Stimulated activated CD8-positive, alpha-beta memory T cell treated with anti-CD3 and anti-CD28 coated beads, Interleukin-4, amount 100 ng/mL, for 4 hours (primary cell): ENCODE measurements around the gene BAG3.
"Not testable (repeated sequence)": the region's sequence is repeated elsewhere in the genome, so short reads cannot be mapped to it uniquely, and the experiment has no call there.

Experiments used
- DNase-seq, 2 donors: peaks; one replicate each; pipeline ENCODE4 v3.0.0-alpha.2; 2020; ENCODE audit warnings: low read depth in 2 of 2, low spot score in 1 of 2

Gene BAG3

DNA sequence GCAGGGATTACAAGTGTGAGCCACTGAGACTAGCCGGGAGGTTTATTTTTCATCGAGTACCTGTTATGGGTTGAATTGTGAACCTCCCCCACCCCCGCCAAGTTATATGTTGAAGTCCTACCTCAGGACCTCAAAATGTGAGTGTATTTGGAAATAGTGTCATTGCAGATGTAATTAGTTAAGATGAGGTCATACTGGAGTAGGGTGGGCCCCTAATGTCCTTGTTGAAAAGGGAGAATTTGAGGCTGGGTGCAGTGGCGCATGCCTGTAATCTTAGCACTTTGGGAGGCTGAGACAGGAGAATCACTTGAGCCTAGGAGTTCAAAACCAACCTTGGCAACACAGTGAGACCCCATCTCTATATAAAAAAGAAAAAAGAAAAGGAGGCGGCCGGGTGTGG is 10.8 kb upstream of the BAG3 start:
- no peak for DNase-seq

DNA sequence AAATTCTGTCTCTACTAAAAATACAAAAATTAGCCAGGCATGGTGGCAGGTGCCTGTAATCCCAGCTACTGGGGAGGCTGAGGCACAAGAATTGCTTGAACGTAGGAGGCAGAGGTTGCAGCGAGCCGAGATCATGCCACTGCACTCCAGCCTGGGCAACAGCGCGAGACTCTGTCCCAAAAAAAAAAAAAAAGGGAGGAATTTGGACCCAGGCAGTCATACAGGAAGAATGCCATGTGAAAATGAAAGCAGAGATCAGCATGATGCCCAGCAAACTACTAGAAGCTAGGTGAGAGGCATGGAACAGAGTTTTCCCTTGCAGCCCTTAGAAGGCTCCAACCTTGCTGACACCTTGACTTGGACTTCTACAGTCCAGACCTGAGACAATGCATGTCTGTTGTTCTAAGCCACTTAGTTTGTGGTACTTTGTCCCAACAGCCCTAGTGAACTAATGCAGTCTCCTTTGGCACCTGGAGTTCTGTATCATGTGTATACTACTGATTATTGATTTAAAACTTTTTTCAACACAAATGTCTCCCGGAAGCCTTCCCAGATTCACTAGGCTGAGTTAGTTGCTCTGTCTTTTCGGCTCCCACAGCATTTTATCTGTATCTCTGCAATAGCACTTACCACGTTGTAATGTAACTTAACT is 10.2 kb upstream of the BAG3 start:
- DNase-seq: no peak

DNA sequence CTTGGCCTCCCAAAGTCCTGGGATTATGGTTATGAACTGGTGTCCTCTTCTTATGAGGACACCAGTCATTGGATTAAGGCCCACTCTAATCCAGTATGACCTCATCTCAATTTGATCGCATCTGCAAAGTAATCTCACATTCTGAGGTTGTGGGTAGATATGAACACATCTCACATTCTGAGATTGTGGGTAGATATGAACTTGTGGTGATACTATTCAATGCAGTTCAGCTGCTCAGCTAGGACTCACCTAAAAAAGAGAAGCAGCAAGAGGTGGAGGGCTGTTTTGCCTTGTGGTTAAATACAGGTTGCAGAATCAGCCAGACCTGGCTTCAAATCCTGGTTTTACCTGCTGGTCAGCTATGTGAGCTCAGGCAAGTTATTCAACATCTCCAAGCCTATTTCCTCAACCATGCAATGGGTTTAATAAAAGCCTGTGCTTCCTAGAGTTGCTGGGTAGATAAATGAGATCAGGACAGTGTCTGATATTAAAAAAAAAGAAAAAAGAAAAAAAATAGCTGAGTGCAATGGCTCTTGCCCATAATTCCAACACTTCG is 8.5 kb upstream of the BAG3 start:
- no peak for DNase-seq

DNA sequence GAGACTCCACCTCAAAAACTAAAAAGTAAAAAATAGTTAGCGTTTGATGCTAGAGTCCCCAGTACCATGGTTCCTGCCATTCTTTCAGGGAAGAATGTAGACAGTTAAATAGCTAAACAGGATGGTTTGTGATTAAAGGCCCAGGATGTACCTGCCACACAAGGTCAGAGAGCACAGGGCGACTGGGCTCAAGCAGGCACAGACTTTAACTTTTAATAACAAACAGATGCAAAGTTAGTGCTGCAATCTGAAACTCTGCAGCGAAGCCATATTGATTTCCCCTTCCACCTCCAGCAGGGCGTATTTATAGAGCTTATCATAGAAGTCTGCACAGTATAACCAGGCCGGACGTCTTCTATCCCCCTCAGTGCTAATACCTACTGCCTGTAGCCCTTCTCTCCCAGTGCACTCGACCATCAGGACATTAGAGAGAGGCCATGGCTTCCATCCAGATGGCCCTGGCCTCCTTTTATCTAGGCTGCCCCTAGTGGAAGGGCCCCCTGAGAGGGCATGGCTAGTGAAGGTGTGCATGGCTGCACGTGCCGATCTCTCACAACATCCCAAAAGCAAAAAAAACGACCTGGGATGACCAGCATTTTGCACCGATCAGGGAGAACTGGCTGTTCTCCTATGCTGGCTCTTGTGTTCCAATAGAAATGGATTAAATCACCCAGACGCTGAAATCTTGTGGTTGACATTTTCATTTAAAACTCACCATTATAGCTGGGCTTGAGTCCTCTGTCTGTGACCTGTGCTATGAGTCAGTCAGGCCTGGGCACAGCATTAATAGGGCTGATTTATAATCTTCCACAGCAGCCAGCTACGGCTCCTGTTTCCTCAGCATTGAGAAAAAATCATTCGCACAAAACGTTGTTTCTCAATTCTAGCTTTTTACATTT is 7.6 kb upstream of the BAG3 start:
- DNase-seq: no peak

DNA sequence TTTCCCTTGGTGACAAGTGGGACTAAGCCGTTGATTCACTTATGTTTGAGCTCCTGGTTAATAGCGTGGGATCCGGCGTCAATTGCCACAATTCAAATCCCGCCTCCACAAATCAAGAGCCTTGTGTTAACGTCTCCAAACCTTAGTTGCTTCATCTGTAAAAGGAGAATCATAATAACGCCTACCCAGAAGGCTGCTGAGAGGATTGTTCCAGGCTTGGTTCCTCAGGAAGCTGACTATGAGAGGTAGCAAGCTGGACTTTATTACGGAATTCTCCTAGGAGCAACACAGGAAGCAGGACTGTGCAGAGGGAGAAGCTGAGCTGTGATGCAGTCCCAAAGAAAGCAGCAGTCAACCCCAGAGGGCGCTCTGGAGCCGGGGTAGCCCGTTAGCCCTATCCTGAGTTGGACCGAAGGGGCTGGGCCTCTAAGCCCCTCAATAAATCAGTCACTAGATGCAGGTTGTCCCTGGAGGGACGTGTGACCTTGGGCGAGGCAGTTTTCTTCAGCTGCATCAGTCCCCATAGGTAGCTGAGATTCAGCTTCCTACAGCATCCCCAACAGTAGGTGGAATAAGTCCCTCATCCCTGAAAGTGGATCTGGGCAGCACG is 6.9 kb upstream of the BAG3 start:
- no peak for DNase-seq

DNA sequence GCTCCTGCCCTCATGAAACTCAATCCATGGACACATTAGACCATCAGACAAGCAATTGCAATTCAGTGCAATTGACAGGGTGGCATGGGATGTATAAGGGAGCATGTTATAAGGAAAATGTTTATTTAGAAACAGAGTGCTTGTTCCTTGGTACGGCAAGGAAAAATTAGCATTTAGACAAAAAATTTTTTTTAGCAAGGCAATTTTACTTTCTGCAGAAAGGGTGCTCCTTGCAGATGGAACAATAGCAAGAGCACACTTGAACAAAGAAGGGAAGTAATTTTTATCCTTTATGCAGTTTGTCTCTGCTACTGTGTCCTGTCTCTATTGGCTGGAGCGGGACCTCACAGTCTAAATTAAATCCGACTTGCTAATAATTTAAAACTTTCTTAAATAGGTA is 6.2 kb upstream of the BAG3 start:
- no peak for DNase-seq

DNA sequence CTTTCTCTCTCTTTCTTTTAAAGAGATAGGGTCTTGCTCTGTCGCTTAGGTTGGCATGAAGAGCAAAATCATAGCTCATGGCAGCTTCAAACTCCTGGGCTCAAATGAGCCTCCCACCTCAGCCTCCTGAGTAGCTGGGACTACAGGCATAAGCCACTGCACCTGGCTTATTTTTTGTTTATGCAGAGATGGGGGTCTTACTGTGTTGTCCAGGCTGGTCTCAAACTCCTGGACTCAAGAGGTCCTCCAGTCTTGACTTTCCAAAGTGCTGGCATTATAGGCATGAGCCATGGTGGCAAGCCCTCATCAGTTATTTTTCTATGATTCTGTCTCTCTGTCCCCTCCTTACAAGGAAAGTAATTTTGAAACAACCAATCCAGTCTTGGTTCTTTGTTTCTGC is 1.1 kb upstream of the BAG3 start:
- DNase-seq: no peak

DNA sequence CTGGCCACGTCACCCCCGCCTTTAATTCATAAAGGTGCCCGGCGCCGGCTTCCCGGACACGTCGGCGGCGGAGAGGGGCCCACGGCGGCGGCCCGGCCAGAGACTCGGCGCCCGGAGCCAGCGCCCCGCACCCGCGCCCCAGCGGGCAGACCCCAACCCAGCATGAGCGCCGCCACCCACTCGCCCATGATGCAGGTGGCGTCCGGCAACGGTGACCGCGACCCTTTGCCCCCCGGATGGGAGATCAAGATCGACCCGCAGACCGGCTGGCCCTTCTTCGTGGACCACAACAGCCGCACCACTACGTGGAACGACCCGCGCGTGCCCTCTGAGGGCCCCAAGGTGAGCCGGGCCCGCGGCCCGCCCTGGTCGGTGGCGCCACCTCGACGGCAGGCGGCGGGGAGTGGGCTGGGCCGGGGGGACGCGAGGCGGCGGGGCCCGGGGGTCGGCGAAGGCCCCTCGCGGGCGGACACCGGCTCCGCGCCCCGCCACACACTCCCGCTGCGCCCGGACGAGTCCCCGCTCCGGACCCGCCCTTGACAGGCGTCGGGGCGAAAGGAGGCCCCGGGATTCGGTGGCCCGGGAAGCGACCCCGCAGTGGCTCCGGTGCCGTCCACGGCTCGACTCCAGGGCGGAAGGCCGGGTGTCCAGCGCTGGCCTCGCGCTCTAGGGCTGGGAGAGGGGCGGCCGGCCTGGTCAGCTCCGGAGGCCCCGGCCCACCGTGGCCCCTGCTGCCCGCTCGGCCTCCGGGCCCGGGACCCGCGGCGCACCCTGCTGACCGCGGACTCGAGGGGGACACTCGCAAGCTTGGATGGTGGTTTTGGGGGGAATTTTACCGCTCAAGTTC is 557 bp downstream of the BAG3 start:
- DNase-seq: no peak

DNA sequence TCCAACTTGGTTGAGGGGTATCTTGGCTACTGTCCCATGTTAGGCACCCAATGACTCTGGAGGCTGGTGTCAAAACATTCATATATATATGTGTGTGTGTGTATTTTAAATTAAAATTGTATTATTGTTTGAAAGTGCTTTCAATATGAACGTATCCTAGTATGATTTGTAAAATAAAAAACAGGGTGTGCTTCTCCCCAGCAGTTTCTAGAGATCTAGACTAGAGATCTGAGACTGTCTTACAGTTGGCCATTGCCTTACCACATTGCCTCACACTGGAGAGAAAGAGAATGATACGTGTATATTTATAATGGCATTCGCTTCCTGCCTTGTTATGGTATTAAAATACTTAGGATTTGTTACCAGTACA is 1.2 kb downstream of the BAG3 start:
- DNase-seq: no peak

DNA sequence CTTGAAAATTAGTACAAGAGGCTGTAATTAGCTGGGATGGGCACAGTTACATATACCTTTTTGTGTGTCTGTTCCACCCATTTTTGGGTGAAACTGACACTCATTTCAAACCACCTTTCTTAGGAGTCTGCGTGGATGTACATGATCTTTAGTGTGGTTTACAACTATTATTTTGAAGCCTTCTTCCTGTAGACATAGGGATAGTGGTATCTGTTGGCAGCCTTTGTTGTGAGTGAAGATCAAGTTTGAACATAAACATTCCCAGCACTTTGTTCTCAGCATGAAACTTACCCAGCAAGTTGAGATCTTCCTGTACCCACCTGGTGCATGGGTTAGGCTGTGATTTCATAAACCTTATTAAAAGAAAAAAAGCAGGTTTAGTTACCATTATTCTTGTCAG is 2.0 kb downstream of the BAG3 start:
- DNase-seq: no peak

DNA sequence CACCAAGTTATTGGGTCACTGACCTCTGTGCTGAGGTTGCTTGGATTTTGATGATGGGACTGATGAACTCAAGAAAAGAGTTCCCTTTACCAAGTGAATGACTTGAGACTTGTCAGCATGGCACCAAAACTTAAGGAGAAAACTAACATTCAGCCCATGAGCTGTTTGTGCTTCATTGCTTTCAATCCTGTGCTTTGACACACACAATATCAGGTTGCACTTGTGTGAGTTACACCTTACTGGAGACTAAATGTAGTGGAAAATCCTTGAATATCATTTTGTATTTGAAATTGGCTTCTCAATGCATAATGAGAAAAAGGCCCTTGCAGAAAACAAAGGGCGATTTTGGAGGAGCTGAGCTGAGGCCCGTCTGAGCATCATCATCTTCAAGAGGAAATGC is 2.7 kb downstream of the BAG3 start:
- DNase-seq: no peak

DNA sequence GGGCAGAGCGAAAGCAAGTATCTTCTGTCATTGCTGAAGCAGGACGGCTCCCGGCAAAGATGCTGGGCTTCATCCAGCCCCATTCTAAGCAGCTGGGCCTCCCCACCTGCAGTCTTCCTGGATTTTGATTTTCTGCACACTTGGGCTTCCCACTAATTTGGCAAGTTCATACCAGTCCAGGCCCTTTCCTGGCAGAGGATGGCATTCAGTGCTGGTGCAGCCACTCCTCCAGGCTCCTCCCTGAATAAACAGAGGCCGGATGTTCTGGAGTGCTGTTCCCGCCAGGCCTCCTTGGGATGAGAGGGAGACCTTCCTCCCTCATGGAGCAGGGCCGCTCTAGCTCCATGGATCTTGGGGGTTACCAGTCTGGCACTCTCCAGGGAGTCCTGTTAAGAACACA is 3.4 kb downstream of the BAG3 start:
- no peak for DNase-seq

DNA sequence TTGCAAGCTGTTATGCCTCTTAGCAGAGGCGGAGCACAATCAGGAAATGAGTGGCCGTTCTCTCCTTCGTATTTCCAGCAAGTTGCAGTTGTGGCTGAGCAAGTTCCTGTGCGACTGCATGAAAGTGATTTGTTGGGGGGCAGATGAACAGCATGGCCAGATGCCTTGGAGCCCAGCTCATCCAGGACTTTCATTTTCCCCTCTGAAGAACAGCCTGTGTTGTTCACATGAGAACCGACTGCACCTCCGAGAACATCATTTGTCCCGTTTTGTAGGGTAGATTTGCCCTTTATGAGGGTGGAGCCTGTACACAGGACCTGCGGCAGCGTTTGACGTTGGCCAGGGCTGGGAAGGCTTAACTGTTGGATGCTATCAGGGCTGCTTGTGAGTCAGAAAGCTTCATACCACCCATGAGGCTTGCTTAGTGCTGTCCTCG is 4.4 kb downstream of the BAG3 start:
- DNase-seq: no peak

DNA sequence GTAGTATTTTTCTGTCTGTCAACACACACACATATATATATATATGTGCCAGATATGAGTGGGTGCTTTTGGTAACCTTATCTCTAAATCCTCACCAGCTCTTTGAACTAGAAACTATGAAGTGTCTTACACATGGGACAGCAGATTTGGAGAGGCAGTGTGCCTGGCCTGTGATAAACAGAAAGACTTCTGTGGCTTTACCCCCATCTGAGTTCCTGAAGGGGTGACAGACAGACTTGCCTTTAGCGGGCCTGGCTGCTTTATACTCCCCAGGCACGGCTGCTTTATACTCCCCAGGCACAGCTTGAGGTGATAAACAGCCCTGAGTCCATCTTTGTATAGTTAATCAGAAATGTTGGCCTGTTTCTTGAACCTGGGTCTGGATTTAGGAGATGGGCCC is 5.6 kb downstream of the BAG3 start:
- DNase-seq: no peak

DNA sequence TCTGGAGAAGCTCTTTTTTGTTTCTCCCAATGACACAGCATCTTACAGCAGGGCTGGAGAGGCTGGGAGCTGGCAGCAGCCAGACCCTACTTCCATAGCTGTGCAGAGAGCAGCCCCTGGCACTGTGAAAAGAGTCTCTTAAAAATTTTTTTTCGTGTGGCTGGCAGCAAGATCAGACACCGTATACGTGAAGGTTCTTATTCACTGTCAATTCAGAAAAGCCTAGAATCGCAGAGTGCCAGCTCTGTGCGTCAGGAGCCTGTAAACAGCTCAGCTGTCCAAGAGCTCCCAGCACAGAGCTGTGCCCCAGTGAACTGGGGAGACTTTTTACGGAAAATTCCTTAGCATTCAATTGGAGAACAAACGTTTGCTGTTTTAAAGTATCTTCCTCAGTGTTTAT is 6.5 kb downstream of the BAG3 start:
- no peak for DNase-seq

DNA sequence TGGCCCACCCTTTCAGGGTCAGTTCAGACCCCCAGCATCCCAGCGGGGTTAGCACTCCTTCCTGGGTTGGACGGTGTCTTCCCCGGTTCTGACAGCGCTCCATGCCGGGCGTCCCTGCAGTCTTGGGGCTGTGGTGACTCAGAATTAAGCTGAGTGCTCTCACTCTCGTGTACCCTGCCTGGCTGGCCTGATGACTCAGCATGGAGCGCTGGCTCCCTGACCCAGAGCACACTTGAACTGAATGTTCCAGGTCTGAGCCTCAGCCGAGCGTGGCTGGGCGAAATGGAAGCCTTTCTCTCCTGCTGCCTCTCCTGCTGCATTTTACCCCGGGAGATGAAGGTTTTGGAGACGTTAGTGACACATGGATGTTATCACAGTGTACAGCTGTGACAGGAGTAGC is 7.1 kb downstream of the BAG3 start:
- no peak for DNase-seq

DNA sequence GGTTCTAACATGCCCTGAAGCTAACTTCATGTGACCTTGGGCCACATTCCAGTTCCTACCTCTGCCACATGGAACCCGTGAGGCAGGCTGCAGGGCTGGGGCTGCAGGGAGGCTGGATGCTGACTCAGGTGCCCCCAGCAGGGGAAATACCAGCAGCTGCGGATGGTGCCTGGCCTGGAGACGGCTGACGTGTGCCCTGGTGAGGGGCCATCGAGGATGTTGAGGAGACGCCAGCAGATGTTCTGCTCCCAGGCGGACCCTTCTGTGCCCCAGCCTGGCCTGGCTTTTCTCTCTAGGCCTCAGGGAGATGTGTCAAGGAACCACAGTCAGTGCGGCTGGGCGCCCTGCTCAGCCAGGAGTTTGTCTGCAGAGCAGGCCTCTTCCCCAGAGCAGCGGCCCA is 8.8 kb downstream of the BAG3 start:
- no peak for DNase-seq

DNA sequence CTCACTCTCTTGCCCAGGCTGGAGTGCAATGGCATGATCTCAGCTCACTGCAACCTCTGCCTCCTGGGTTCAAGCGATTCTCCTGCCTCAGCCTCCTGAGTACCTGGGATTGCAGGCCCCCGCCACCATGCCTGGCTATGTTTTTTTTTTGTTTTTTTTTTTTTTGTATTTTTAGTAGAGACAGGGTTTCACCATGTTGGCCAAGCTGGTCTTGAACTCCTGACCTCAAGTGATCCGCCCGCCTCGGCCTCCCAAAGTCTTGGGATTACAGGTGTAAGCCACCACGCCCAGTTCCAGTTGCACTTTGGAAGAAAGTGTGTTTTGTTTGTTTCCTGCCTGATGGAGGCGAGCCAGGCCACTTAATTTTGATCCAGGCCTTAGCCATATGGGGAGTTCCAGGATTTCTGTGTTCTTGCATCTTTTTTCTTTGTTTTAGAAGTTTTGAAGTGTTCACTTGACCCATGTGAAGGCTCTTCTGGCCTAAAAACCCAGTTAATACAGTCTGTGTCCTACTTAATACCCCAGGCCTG is 11.0 kb downstream of the BAG3 start:
- not testable (repeated sequence) for DNase-seq

DNA sequence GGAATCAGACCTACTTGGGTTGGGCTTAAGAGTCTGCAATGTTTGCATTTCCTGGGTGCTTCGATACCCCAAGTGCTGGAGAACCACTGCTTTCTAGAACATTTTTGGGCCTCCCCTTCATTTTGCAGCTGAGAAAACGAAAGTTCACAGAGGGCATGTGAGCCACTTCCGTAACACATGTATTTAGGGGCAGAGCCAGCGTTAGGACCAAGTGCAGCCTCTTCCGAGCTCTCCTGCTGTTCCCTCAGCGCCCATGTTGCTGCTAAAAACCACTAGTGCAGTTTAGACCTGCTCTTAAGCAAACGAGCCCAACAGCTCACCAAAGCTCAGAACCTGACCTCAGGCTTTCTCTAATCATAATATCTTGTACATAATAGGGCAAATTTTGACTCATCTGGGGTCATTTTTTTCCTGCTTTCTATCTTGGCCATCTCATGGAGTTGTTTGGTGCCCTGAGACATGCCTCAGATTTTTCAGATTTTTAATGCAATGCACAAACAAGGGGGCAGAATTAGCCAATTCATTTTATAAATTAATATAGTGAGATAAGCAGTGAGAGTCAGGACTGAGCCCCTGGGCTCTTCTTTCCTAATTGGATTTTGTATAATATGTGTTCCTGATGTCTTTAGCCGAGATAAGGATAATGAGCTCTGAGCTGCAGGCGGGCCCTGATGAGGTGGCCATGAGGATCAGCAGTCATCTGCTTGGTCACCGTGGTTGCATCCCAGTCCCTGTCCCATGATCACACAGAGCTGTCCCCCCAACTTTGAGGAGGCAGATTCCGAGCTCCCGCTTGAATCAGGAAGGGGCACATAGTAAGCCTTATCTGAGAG is 12.9 kb downstream of the BAG3 start:
- no peak for DNase-seq
